Endothelial cell of umbilical vein (primary cell): ENCODE data around the gene ZNF334. TPM values are rescaled to one million over a fixed set of nuclear protein-coding genes. Genes with fewer than 3 reads are reported as not detected.

Experiments used
- BruUV-seq: library from RNA; stranded (reverse); fragments of 400-500 nt; replicated peaks from 2 replicates; lab custom pipeline; 2021; lab: Mats Ljungman, UMichigan
- CTCF ChIA-PET: fragments of 300-600, 350-600 bp; sonication (Branson Sonifier 250); formaldehyde crosslinking; loops from one replicate; lab custom pipeline; 2021; ENCODE audit warnings: antibody characterized with exemption, inconsistent platforms; lab: Charles Lee
- POLR2A ChIA-PET: fragments of 300-600, 350-600 bp; sonication (Branson Sonifier 250); formaldehyde crosslinking; loops from one replicate; lab custom pipeline; 2021; ENCODE audit warnings: antibody characterized with exemption, inconsistent platforms; lab: Charles Lee
- DNase-seq: peaks from one replicate; pipeline ENCODE4 v3.0.0-alpha.2; 2011; ENCODE audit warnings: low read depth, low spot score
- FAIRE-seq: peaks from 2 replicates; lab custom pipeline; 2011; peaks lifted over from hg19 to GRCh38; lab: Jason Lieb, UNC
- H2AFZ ChIP-seq: 2 replicates; pipeline ENCODE4 v1.6.0; 2012; ENCODE audit warnings: low read depth, low read length, control low read depth, inconsistent platforms
- H3K27ac ChIP-seq: 2 replicates; pipeline ENCODE4 v1.5.1; 2011; ENCODE audit warnings: low read depth, mild to moderate bottlenecking, control low read depth, low read length, moderate library complexity; ENCODE audit not compliant: insufficient read depth
- H3K27me3 ChIP-seq, 2 experiments: 2 replicates each; pipeline versions ENCODE4 v1.6.0 to v1.6.1; 2011; ENCODE audit warnings: low read length in 2 of 2, mixed read lengths in 1 of 2; ENCODE audit not compliant: control insufficient read depth in 2 of 2, insufficient read depth in 2 of 2
- H3K36me3 ChIP-seq, 2 experiments: 2 replicates in 1 of 2; 3 replicates in 1 of 2; pipeline ENCODE4 v1.5.1; 2011; ENCODE audit warnings: low read length in 2 of 2, mild to moderate bottlenecking in 1 of 2, moderate library complexity in 1 of 2; ENCODE audit not compliant: control insufficient read depth in 2 of 2, insufficient read depth in 2 of 2; ENCODE audit errors: extremely low read depth in 1 of 2
- H3K4me1 ChIP-seq: 3 replicates; pipeline ENCODE4 v1.5.1; 2011; ENCODE audit warnings: mild to moderate bottlenecking, low read length; ENCODE audit not compliant: control insufficient read depth, insufficient read depth; ENCODE audit errors: extremely low read depth
- H3K4me2 ChIP-seq: 2 replicates; pipeline ENCODE4 v1.6.1; 2011; ENCODE audit warnings: low read length, control low read depth, mixed read lengths; ENCODE audit not compliant: insufficient read depth
- H3K4me3 ChIP-seq, 3 experiments: fragments of 200-600 bp in 1 of 3; sonication (generic), shearing (Covaris generic) in 1 of 3; replicated peaks in 1 of 3; 2 replicates each; pipeline ENCODE4 v1.5.1; 2011 to 2016; ENCODE audit warnings: control low read depth in 3 of 3, low read length in 3 of 3, mild to moderate bottlenecking in 2 of 3, inconsistent platforms in 1 of 3, low read depth in 1 of 3, moderate library complexity in 1 of 3; ENCODE audit not compliant: insufficient read depth in 1 of 3
- H3K79me2 ChIP-seq: 2 replicates; pipeline ENCODE4 v1.6.0; 2012; ENCODE audit warnings: low read length, inconsistent platforms; ENCODE audit not compliant: control insufficient read depth, insufficient read depth
- H3K9ac ChIP-seq: replicated peaks from 2 replicates; pipeline ENCODE3; 2011; ENCODE audit warnings: low read length, control low read depth; ENCODE audit not compliant: insufficient read depth; ENCODE audit errors: extremely low read depth
- H3K9me1 ChIP-seq: replicated peaks from 3 replicates; pipeline ENCODE4 v1.6.0; 2011; ENCODE audit warnings: mild to moderate bottlenecking, low read length; ENCODE audit not compliant: control insufficient read depth, insufficient read depth; ENCODE audit errors: extremely low read depth
- H3K9me3 ChIP-seq: replicated peaks from 2 replicates; pipeline ENCODE4 v1.5.1; 2012; ENCODE audit warnings: low read length, inconsistent platforms; ENCODE audit not compliant: control insufficient read depth, insufficient read depth
- H4K20me1 ChIP-seq: replicated peaks from 2 replicates; pipeline ENCODE3; 2011; ENCODE audit warnings: mild to moderate bottlenecking, low read length; ENCODE audit not compliant: control insufficient read depth, insufficient read depth; ENCODE audit errors: extremely low read depth
- CTCF ChIP-seq, 2 donors: IDR thresholded peaks; 1 replicate in 1 of 2; 2 replicates in 1 of 2; pipeline ENCODE4 v1.5.1; 2011; ENCODE audit warnings: low read length in 2 of 2, mild to moderate bottlenecking in 2 of 2, moderate library complexity in 2 of 2, control low read depth in 1 of 2, inconsistent platforms in 1 of 2, low read depth in 1 of 2; ENCODE audit not compliant: insufficient read depth in 1 of 2; ENCODE audit errors: extremely low read depth in 1 of 2
- EZH2 ChIP-seq: IDR thresholded peaks from 2 replicates; pipeline ENCODE4 v1.6.1; 2012; ENCODE audit warnings: borderline replicate concordance, low read depth, mild to moderate bottlenecking, moderate library complexity, low read length, inconsistent platforms; ENCODE audit not compliant: severe bottlenecking
- FOS ChIP-seq: IDR thresholded peaks from 2 replicates; pipeline ENCODE4 v1.6.1; 2011; ENCODE audit warnings: mild to moderate bottlenecking, low read length, moderate library complexity, borderline replicate concordance; ENCODE audit not compliant: insufficient read depth
- GATA2 ChIP-seq: IDR thresholded peaks from 2 replicates; pipeline ENCODE4 v1.7.0; 2011; ENCODE audit warnings: low read depth, mild to moderate bottlenecking, moderate library complexity, mixed read lengths, low read length; ENCODE audit not compliant: insufficient read length, insufficient read depth
- JUN ChIP-seq: IDR thresholded peaks from 2 replicates; pipeline ENCODE4 v1.6.1; 2011; ENCODE audit warnings: borderline replicate concordance, low read depth; ENCODE audit not compliant: insufficient read length, insufficient read depth
- MAX ChIP-seq: IDR thresholded peaks from 2 replicates; pipeline ENCODE4 v1.6.1; 2011; ENCODE audit not compliant: insufficient read depth, insufficient read length
- MYC ChIP-seq: IDR thresholded peaks from one replicate; pipeline ENCODE4 v1.6.1; 2011; ENCODE audit warnings: mild to moderate bottlenecking, low read depth, low read length
- POLR2A ChIP-seq: IDR thresholded peaks from 2 replicates; pipeline ENCODE4 v1.6.1; 2012; ENCODE audit warnings: low read depth, mild to moderate bottlenecking, control low read depth, low read length
- POLR2AphosphoS5 ChIP-seq: IDR thresholded peaks from 2 replicates; pipeline ENCODE4 v1.6.1; 2012; ENCODE audit warnings: low read depth, mild to moderate bottlenecking, control low read depth, low read length, moderate library complexity; ENCODE audit not compliant: insufficient read depth
- dilution Hi-C: fragments of 300-500 bp; cut with MboI; formaldehyde crosslinking; loops from one replicate; pipeline ENCODE4 v1.15.0; 2019; ENCODE audit warnings: low sequenced_read_pairs; ENCODE audit not compliant: extremely low pct_ligation_motif_present
- intact Hi-C: fragments of 100-400 bp; cut with micrococcal nuclease; formaldehyde crosslinking; loops from one replicate; pipeline ENCODE4 v1.10.0; 2022
- polyA plus RNA-seq, 4 experiments: library from polyadenylated mRNA; depleted of rRNA in 3 of 4; stranded (reverse) in 3 of 4; unstranded in 1 of 4; fragments of >200 nt; gene quantifications; 2 replicates each; pipeline versions ENCODE4 v1.2.1 to v1.2.3, GENCODE V29; 2011 to 2012; ENCODE audit warnings: missing spikeins in 1 of 4
- total RNA-seq: library from RNA; stranded (reverse); gene quantifications from 2 replicates; pipeline ENCODE4 v1.2.3, GENCODE V29; 2021

The ZNF334 gene
- total and polyA plus RNA-seq, 2 donors (not counting 3 experiments of a cell fraction or from before 2014, with no cell fraction given): 0.08 to 1.6 TPM

GRCh38 chr20:46501337-46501942 lies 11.9 kb downstream of the ZNF334 start:
- Histone ChIP-seq H3K9me3 (no peaks in the 10 kb centered on the region), H3K79me2 (no peaks in the 10 kb centered on the region), H3K27me3 (no peaks in the 10 kb centered on the region), H3K9ac (no peak overlapping the region), H3K9me1 (no peaks in the 10 kb centered on the region), H2AFZ (no peak overlapping the region), H3K27ac (no peak overlapping the region), H4K20me1 (no peaks in the 10 kb centered on the region), H3K36me3 (no peaks in the 10 kb centered on the region), H3K4me1 (no peaks in the 10 kb centered on the region), H3K4me2 (no peak overlapping the region), H3K4me3 (no peak overlapping the region)
- DNase-seq: no peak
- ChIA-PET CTCF (no interaction called here), POLR2A (no interaction called here)
- BruUV-seq: no TSS peak
- FAIRE-seq: no peak
- TF ChIP-seq MYC (no peak), POLR2AphosphoS5 (no peak), EZH2 (no peak), POLR2A (no peak), FOS (no peak), GATA2 (no peak), JUN (no peak), MAX (no peak), CTCF (IDR thresholded peaks at IDR 0.05; ENCODE audit: extremely low read depth in 1 of 2, insufficient read depth in 1 of 2, low read depth in 1 of 2, low read length in 2 of 2) (no peak)
- dilution Hi-C loops (no loop called here), intact Hi-C loops (no loop called here)
